ENCODE data around the gene METRN.

The METRN gene

DNA sequence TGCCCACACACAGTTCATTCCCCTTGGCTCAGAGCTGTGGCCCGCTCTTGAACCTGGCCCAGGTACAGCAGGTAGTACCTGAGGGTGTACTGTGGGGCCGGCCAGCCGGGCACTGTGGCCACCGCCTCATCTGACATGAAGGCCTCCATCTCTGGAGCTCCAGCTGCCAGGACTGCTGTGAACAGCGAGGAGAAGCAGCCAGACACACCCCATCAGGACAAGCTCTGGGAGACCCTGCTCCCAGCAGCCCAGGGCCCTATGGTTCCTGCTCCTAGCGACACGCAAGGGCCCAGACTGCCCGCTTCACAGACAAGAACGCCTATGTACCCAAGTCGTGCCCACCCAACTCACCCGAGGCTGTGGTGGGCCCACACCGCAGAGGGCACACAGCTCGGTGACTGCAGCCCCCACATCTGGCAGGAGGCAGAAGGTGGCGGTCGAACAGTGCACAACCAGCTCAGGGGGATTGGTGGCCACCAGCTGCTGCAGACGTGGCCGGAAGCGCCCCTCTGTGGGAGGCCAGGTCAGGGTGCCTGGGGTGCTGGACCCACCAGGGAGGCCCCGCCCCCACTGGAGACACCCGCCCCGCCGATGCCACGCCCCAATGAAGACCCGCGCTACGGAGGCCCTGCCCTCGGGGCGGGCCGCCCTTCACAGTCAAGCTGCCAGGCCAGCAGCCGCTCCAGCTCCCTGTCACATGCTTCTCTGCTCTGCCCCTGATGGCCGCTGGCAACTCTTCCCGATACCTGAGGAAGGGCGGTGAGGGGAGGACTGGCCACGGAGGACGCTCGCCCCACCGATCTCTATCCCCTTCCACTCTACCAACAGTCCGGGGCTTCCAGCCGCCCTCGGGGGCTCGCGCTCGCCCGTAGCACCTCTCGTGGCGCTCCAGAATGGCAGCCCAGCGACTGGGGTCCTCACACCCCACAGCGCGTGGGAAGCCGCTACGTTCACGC lies 35.8 kb upstream of the METRN start:
- ATAC-seq: peak; percentile 44
- TF ChIP-seq CSDC2 (CRISPR knock-in tag; IDR thresholded peaks at IDR 0.05): no peak
- no peak for TF ChIP-seq ZNF70 (CRISPR knock-in tag; IDR thresholded peaks at IDR 0.05)
- TF ChIP-seq, protein P1, sequence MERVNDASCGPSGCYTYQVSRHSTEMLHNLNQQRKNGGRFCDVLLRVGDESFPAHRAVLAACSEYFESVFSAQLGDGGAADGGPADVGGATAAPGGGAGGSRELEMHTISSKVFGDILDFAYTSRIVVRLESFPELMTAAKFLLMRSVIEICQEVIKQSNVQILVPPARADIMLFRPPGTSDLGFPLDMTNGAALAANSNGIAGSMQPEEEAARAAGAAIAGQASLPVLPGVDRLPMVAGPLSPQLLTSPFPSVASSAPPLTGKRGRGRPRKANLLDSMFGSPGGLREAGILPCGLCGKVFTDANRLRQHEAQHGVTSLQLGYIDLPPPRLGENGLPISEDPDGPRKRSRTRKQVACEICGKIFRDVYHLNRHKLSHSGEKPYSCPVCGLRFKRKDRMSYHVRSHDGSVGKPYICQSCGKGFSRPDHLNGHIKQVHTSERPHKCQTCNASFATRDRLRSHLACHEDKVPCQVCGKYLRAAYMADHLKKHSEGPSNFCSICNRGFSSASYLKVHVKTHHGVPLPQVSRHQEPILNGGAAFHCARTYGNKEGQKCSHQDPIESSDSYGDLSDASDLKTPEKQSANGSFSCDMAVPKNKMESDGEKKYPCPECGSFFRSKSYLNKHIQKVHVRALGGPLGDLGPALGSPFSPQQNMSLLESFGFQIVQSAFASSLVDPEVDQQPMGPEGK (CRISPR knock-in tag; IDR thresholded peaks at IDR 0.05; ENCODE audit: borderline replicate concordance): no peak
- TF ChIP-seq ZNF565 (CRISPR knock-in tag; conservative IDR thresholded peaks at IDR 0.05; ENCODE audit: low read depth): no peak
- TF ChIP-seq OSR1 (CRISPR knock-in tag; IDR thresholded peaks at IDR 0.05): no peak
- TF ChIP-seq SNAI2 (CRISPR knock-in tag; IDR thresholded peaks at IDR 0.05): no peak
- no peak for TF ChIP-seq PPARA (CRISPR knock-in tag; IDR thresholded peaks at IDR 0.05; ENCODE audit: borderline replicate concordance)
- no peak for TF ChIP-seq ZNF8 (CRISPR knock-in tag; IDR thresholded peaks at IDR 0.05)
- no peak for TF ChIP-seq GLIS3 (CRISPR knock-in tag; IDR thresholded peaks at IDR 0.05)
- no peak for TF ChIP-seq RARB (CRISPR knock-in tag; IDR thresholded peaks at IDR 0.05)
- TF ChIP-seq ZFP30 (CRISPR knock-in tag; IDR thresholded peaks at IDR 0.05): no peak
- TF ChIP-seq ZFP3 (CRISPR knock-in tag; IDR thresholded peaks at IDR 0.05): no peak

GRCh38 chr16:679814-680624 lies 34.9 kb upstream of the METRN start, which contains the start of gene STUB1:
STUB1 (plus strand) TSS chr16:680410; CDS start chr16:680526, 116 bp downstream.
- no peak for TF ChIP-seq TOX (CRISPR knock-in tag; IDR thresholded peaks at IDR 0.05; ENCODE audit: borderline replicate concordance)
- no peak for TF ChIP-seq OSR1 (CRISPR knock-in tag; IDR thresholded peaks at IDR 0.05)
- no peak for TF ChIP-seq ZC3H10 (CRISPR knock-in tag; IDR thresholded peaks at IDR 0.05)
- no peak for TF ChIP-seq PPARA (CRISPR knock-in tag; IDR thresholded peaks at IDR 0.05; ENCODE audit: borderline replicate concordance)
- TF ChIP-seq ZFP3 (CRISPR knock-in tag; IDR thresholded peaks at IDR 0.05): no peak
- no peak for TF ChIP-seq ESRRG (CRISPR knock-in tag; IDR thresholded peaks at IDR 0.05)
- TF ChIP-seq, protein P2, sequence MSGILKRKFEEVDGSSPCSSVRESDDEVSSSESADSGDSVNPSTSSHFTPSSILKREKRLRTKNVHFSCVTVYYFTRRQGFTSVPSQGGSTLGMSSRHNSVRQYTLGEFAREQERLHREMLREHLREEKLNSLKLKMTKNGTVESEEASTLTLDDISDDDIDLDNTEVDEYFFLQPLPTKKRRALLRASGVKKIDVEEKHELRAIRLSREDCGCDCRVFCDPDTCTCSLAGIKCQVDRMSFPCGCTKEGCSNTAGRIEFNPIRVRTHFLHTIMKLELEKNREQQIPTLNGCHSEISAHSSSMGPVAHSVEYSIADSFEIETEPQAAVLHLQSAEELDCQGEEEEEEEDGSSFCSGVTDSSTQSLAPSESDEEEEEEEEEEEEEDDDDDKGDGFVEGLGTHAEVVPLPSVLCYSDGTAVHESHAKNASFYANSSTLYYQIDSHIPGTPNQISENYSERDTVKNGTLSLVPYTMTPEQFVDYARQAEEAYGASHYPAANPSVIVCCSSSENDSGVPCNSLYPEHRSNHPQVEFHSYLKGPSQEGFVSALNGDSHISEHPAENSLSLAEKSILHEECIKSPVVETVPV (CRISPR knock-in tag; IDR thresholded peaks at IDR 0.05): no peak
- no peak for TF ChIP-seq GLIS3 (CRISPR knock-in tag; IDR thresholded peaks at IDR 0.05)
- no peak for TF ChIP-seq TCF4 (CRISPR knock-in tag; IDR thresholded peaks at IDR 0.05; ENCODE audit: borderline replicate concordance)
- TF ChIP-seq ARNTL (CRISPR knock-in tag; IDR thresholded peaks at IDR 0.05; ENCODE audit: borderline replicate concordance, low read depth): no peak
- no peak for TF ChIP-seq CREB5 (CRISPR knock-in tag; IDR thresholded peaks at IDR 0.05; ENCODE audit: low read depth)
- TF ChIP-seq ZNF8 (CRISPR knock-in tag; IDR thresholded peaks at IDR 0.05): no peak
- ATAC-seq: peak; percentile 48

DNA sequence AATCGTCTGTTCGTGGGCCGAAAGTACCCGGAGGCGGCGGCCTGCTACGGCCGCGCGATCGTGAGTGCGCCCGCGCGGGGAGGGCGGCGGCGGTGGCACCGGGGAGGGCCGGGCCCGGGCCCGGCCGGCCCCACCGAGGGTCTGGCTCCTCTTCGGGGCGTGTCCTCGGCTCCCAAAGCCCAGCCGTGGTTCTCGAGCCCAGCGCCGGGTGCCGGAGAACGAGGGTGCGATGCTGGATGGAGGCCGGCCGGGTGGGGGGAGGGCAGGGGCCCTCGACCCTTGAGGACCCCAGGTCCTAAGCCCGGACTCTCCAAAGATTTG lies 34.3 kb upstream of the METRN start:
- ATAC-seq: no peak
- TF ChIP-seq, protein P2 (CRISPR knock-in tag; IDR thresholded peaks at IDR 0.05): no peak
- TF ChIP-seq CSDC2 (CRISPR knock-in tag; IDR thresholded peaks at IDR 0.05): no peak
- no peak for TF ChIP-seq ZNF8 (CRISPR knock-in tag; IDR thresholded peaks at IDR 0.05)
- no peak for TF ChIP-seq RARB (CRISPR knock-in tag; IDR thresholded peaks at IDR 0.05)
- TF ChIP-seq ZNF70 (CRISPR knock-in tag; IDR thresholded peaks at IDR 0.05): no peak
- TF ChIP-seq POU6F1 (CRISPR knock-in tag; IDR thresholded peaks at IDR 0.05; ENCODE audit: borderline replicate concordance, low read depth): no peak
- TF ChIP-seq ZFP3 (CRISPR knock-in tag; IDR thresholded peaks at IDR 0.05): no peak
- TF ChIP-seq PPARA (CRISPR knock-in tag; IDR thresholded peaks at IDR 0.05; ENCODE audit: borderline replicate concordance): no peak
- no peak for TF ChIP-seq BACH2 (CRISPR knock-in tag; IDR thresholded peaks at IDR 0.05; ENCODE audit: borderline replicate concordance)
- no peak for TF ChIP-seq ESRRG (CRISPR knock-in tag; IDR thresholded peaks at IDR 0.05)
- TF ChIP-seq ISL1 (CRISPR knock-in tag; IDR thresholded peaks at IDR 0.05): no peak
- no peak for TF ChIP-seq TOX (CRISPR knock-in tag; IDR thresholded peaks at IDR 0.05; ENCODE audit: borderline replicate concordance)
- TF ChIP-seq GLIS3 (CRISPR knock-in tag; IDR thresholded peaks at IDR 0.05): no peak
- TF ChIP-seq OSR1 (CRISPR knock-in tag; IDR thresholded peaks at IDR 0.05): no peak
